Left ventricle myocardium inferior (tissue), 1 donor: ENCODE data around the gene TRIM41. TPM values are rescaled to one million over a fixed set of nuclear protein-coding genes. Genes with fewer than 3 reads are reported as not detected.

Experiments used
- DNase-seq: peaks from one replicate; pipeline ENCODE4 v3.0.0-alpha.2; 2020
- H3K27ac ChIP-seq: fragments of 200-600 bp; replicated peaks from 2 replicates; pipeline ENCODE4 v1.8.0; 2021
- H3K27me3 ChIP-seq: fragments of 200-600 bp; 2 replicates; pipeline ENCODE4 v1.8.0; 2021; ENCODE audit warnings: low read depth
- H3K36me3 ChIP-seq: fragments of 200-600 bp; 2 replicates; pipeline ENCODE4 v1.8.0; 2021
- H3K4me1 ChIP-seq: fragments of 200-600 bp; 2 replicates; pipeline ENCODE4 v1.8.0; 2021
- H3K4me3 ChIP-seq: fragments of 200-600 bp; 2 replicates; pipeline ENCODE4 v1.8.0; 2021; ENCODE audit warnings: mild to moderate bottlenecking, moderate library complexity
- H3K9me3 ChIP-seq: fragments of 200-600 bp; replicated peaks from 2 replicates; pipeline ENCODE4 v1.8.0; 2021
- CTCF ChIP-seq: fragments of 200-600 bp; IDR thresholded peaks from 2 replicates; pipeline ENCODE4 v1.8.0; 2021; ENCODE audit warnings: antibody characterized with exemption, mild to moderate bottlenecking, borderline replicate concordance
- intact Hi-C: fragments of 100-400 bp; cut with micrococcal nuclease; formaldehyde crosslinking; loops from one replicate; pipeline ENCODE4 v1.11.0; 2022
- total RNA-seq: library from RNA; stranded (reverse); fragmentation: NEBNext Ultra II Directional; extraction: Animal tissue kit (Norgen Biotek cat#: 25700); gene quantifications from one replicate; pipeline ENCODE4 v1.2.1, GENCODE V29; 2021
- donor health status: DM: no; HTN: yes; CAD: no; lungs with severe emphysema.

The TRIM41 gene
- total RNA-seq, 1 donor from 2014 or later, result 26.4 TPM

- peaks cover 8% of the 10 kb centered on the region for H3K4me1 ChIP-seq
- peaks cover 96% of the 10 kb centered on the region for H3K36me3 ChIP-seq
- H3K9me3 ChIP-seq, result no peaks in the 10 kb centered on the region
- intact Hi-C loops, result no loop called here
- H3K4me3 ChIP-seq, result no peak overlapping the region
- no peak for TF ChIP-seq CTCF
- no peaks in the 10 kb centered on the region for H3K27me3 ChIP-seq
- no peak overlapping the region for H3K27ac ChIP-seq
- DNase-seq, result no peak
Measured at GRCh38 chr5:181235323-181235688, 12.2 kb downstream of the TRIM41 start.

GRCh38 chr5:181235689-181236366, 12.7 kb downstream of the TRIM41 start:
- no peak overlapping the region for H3K27ac ChIP-seq
- no peak overlapping the region for H3K4me3 ChIP-seq
- H3K36me3 ChIP-seq, result peaks cover 99% of the 10 kb centered on the region
- intact Hi-C loops, result no loop called here
- H3K4me1 ChIP-seq, result peaks cover 13% of the 10 kb centered on the region
- no peak for DNase-seq
- no peak for TF ChIP-seq CTCF
- H3K27me3 ChIP-seq, result no peaks in the 10 kb centered on the region
- H3K9me3 ChIP-seq, result no peaks in the 10 kb centered on the region

GRCh38 chr5:181236471-181236870, 13.4 kb downstream of the TRIM41 start:
- no peak for DNase-seq
- no peak for TF ChIP-seq CTCF
- H3K27me3 ChIP-seq, result no peaks in the 10 kb centered on the region
- H3K27ac ChIP-seq, result no peak overlapping the region
- H3K4me3 ChIP-seq, result no peak overlapping the region
- H3K36me3 ChIP-seq, result peaks cover 99% of the 10 kb centered on the region
- intact Hi-C loops, result no loop called here
- no peaks in the 10 kb centered on the region for H3K9me3 ChIP-seq
- peaks cover 19% of the 10 kb centered on the region for H3K4me1 ChIP-seq

GRCh38 chr5:181236954-181237641, 14.0 kb downstream of the TRIM41 start:
- no peak for TF ChIP-seq CTCF
- H3K27me3 ChIP-seq, result no peaks in the 10 kb centered on the region
- H3K36me3 ChIP-seq, result peaks cover 99% of the 10 kb centered on the region
- H3K27ac ChIP-seq, result no peak overlapping the region
- H3K4me1 ChIP-seq, result peaks cover 26% of the 10 kb centered on the region
- H3K4me3 ChIP-seq, result no peak overlapping the region
- H3K9me3 ChIP-seq, result no peaks in the 10 kb centered on the region
- no peak for DNase-seq
- intact Hi-C loops, result no loop called here

GRCh38 chr5:181237729-181238385, 14.8 kb downstream of the TRIM41 start:
- Histone ChIP-seq H3K4me1 (peaks cover 33% of the 10 kb centered on the region), H3K9me3 (no peaks in the 10 kb centered on the region), H3K4me3 (no peak overlapping the region), H3K27me3 (no peaks in the 10 kb centered on the region), H3K27ac (no peak overlapping the region), H3K36me3 (peaks cover 93% of the 10 kb centered on the region)
- no peak for DNase-seq
- no peak for TF ChIP-seq CTCF
- intact Hi-C loops, result no loop called here
